PFSK-1 (cell line): ENCODE results near the gene KCNIP3.

Source experiments
- POLR2AphosphoS5 ChIP-seq: IDR thresholded peaks from 2 replicates; pipeline ENCODE4 v1.6.1; 2012; ENCODE audit warnings: low read depth, mild to moderate bottlenecking, control low read depth, low read length, moderate library complexity
- SIN3A ChIP-seq: IDR thresholded peaks from 2 replicates; pipeline ENCODE4 v1.6.1; 2012; ENCODE audit warnings: mild to moderate bottlenecking, low read length, moderate library complexity, borderline replicate concordance; ENCODE audit not compliant: insufficient read depth
- TAF1 ChIP-seq: IDR thresholded peaks from 2 replicates; pipeline ENCODE4 v1.6.1; 2012; ENCODE audit warnings: low read length, control low read depth, borderline replicate concordance; ENCODE audit not compliant: insufficient read depth
- TF ChIP-seq, protein P1 (sequence below), 2 experiments: IDR thresholded peaks; 2 replicates each; pipeline versions ENCODE4 v1.6.1 to v1.8.0; 2011 to 2012; ENCODE audit warnings: low read depth in 2 of 2, low read length in 2 of 2, control low read depth in 1 of 2, inconsistent platforms in 1 of 2, mild to moderate bottlenecking in 1 of 2, moderate library complexity in 1 of 2; ENCODE audit not compliant: insufficient read depth in 1 of 2

- no peak for TF ChIP-seq TAF1
- TF ChIP-seq SIN3A = no peak
- no peak for TF ChIP-seq POLR2AphosphoS5
- TF ChIP-seq, protein P1, sequence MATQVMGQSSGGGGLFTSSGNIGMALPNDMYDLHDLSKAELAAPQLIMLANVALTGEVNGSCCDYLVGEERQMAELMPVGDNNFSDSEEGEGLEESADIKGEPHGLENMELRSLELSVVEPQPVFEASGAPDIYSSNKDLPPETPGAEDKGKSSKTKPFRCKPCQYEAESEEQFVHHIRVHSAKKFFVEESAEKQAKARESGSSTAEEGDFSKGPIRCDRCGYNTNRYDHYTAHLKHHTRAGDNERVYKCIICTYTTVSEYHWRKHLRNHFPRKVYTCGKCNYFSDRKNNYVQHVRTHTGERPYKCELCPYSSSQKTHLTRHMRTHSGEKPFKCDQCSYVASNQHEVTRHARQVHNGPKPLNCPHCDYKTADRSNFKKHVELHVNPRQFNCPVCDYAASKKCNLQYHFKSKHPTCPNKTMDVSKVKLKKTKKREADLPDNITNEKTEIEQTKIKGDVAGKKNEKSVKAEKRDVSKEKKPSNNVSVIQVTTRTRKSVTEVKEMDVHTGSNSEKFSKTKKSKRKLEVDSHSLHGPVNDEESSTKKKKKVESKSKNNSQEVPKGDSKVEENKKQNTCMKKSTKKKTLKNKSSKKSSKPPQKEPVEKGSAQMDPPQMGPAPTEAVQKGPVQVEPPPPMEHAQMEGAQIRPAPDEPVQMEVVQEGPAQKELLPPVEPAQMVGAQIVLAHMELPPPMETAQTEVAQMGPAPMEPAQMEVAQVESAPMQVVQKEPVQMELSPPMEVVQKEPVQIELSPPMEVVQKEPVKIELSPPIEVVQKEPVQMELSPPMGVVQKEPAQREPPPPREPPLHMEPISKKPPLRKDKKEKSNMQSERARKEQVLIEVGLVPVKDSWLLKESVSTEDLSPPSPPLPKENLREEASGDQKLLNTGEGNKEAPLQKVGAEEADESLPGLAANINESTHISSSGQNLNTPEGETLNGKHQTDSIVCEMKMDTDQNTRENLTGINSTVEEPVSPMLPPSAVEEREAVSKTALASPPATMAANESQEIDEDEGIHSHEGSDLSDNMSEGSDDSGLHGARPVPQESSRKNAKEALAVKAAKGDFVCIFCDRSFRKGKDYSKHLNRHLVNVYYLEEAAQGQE (IDR thresholded peaks at IDR 0.05; ENCODE audit: insufficient read depth in 1 of 2, low read depth in 2 of 2, low read length in 2 of 2) = no peak
Observed at GRCh38 chr2:95392730-95393455, 95.7 kb downstream of the KCNIP3 start.
